CD4-positive, alpha-beta T cell treated with Interleukin-6 for 4 hours (primary cell): ENCODE results near the gene NELFCD.
"Not testable (repeated sequence)": the region's sequence is repeated elsewhere in the genome, so short reads cannot be mapped to it uniquely, and the experiment has no call there.

ENCODE experiments used
- DNase-seq: peaks from one replicate; pipeline ENCODE4 v3.0.0-alpha.2; 2020; ENCODE audit warnings: mixed read lengths

The NELFCD gene

DNA sequence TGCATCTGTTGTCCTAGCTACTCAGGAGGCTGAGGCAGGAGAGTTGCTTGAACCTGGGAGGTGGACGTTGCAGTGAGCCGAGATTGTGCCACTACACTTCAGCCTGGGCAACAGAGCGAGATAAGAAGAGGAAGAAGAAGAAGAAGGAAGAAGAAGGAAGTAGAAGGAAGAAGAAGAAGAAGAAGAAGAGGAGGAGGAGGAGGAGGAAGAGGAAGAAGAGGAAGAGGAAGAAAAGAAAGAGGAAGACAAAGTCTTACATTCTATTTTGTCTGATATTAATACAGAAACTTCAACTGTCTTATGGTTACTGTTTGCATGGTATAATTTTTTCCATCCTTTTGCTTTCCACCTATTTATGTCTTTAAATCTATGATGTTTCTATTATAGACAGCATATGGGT is 7.2 kb upstream of the NELFCD start:
- no peak for DNase-seq

DNA sequence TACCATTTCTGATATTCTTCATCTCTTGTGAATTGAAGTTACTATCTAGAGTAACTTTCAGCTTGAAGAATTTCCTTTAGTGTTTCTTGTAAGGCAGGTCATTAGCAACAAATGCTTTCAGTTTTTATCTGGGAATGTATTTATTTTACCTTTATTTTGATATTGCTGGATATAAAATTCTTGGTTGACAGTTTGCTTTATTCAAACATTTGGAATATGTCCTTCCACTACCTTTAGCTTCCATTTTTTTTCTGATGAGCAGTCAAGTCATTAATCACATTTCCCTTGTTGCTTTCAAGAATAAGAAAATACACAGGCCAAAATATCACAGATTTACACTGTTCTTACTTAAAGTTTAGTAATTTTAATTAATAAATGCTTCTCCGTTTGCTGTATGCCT is 5.7 kb upstream of the NELFCD start:
- no peak for DNase-seq

DNA sequence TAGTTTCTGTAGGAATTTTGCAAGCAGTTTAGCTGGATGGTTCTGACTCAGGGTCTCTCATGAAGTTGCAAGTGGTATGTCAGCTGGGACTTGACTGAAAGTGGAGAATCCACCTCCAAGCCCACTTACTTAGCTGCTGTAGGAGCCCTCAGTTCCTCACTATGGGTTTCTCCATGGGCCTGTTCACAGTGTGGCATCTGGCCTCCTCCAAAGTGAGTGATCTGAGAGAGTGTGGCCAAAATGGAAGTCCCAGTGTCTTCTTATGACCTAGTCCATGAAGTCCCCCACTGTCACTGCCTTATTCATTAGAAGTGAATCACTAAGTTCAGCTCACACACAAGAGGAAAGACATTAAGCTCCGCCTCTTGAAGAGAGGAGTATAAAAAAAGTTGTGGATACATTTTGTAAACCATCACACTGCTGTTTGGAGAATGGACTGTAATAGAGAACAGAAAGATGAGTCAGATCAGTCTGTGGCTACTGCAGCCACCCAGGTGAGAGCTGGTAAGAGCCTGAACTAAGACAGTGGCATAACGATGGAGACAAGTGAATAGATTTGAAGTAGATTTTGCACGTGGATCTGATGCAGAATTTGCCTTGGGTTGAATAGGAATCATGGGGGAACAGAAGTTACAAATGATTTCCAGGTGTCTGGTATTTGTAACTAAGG is 4.9 kb upstream of the NELFCD start:
- DNase-seq, result no peak

- DNase-seq, result no peak
Observed at GRCh38 chr20:58978351-58979190, 2.5 kb upstream of the NELFCD start.

DNA sequence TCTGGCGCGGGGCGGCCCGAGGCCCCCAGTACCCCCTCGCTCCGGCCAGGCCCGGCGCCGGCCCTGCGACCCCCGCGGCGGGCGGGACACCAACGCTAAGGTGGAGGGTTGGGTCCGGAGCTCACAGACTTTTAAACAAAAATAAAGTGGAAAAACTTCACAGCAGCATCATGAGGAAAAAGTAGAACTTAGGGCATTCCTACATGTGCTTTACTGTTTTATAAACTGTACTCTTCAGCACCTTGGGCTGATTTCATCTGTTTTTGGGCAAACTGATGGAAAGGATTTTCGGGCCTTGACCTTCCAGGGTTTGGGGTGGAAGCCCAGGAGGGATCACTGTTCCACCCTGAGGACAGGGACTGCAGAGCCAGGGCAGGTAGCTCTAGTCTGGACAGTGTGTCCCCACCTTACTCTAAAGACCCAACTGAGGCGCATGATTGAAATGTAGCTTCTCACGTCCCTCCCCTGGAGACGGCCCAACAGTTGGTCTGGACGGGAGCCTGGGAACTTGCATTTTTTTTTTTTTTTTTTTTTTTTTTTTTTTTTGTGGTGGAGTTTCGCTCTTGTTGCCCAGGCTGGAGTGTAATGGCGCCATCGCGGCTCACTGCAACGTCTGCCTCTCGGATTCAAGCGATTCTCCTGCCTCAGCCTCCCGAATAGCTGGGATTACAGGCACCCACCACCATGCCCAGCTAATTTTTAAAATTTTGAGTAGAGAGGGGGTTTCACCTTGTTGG is 740 bp downstream of the NELFCD start:
- DNase-seq, result no peak

DNA sequence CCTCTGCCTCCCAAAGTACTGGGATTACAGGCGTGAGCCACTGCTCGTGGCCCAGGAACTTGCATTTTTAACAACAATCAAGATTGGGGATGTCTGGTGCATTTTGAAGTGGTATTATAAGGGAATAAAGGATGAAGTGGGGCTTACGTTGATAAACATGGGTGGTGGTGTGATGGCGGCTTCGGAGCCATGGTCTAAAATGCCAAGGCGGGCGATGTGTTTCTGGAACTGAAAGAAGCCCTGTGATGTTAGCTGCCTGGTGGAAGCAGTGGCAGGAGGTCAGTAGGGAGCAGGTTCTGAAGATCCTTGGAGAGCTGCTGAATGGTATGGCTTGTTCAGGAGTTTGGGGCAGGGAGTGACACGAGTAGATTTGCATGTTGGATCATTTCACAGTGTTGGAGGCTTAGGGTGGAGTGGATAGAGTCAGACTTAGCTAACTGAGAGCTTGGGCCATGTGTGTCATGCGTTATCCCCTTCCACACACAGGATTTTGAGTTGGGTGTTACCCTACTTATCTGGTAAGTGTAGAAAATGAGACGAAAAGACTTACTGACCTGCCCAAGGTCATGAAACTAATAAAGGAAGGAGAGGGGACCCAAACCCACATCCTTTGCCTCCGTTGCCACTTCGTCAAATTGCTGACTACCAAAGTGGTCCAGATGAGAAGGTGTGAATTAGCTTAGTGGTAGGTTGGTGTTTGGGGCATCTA is 1.5 kb downstream of the NELFCD start:
- DNase-seq, result no peak

GRCh38 chr20:58983115-58983468 is 2.0 kb downstream of the NELFCD start:
- not testable (repeated sequence) for DNase-seq

DNA sequence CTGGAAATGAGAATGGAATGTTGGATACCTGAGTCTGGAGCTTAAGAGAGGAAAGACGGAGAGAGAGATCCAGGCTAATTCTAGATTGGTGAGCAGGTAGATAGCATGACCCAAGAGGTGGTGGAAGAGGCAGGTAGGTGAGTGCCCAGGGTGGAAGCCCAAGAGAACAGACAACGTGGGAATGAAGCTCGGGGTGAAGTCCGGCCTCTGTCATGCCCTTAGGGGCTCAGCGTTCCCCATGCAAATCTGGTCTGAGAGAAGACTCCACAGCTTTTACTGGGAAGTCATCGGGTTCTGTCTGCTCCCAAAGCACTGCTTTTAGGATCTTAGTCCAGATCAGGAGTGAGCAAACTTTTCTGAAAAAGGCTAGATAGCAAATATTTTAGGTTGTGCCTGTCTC is 3.6 kb downstream of the NELFCD start:
- DNase-seq, result no peak

GRCh38 chr20:58985656-58986055 is 4.6 kb downstream of the NELFCD start:
- no peak for DNase-seq

DNA sequence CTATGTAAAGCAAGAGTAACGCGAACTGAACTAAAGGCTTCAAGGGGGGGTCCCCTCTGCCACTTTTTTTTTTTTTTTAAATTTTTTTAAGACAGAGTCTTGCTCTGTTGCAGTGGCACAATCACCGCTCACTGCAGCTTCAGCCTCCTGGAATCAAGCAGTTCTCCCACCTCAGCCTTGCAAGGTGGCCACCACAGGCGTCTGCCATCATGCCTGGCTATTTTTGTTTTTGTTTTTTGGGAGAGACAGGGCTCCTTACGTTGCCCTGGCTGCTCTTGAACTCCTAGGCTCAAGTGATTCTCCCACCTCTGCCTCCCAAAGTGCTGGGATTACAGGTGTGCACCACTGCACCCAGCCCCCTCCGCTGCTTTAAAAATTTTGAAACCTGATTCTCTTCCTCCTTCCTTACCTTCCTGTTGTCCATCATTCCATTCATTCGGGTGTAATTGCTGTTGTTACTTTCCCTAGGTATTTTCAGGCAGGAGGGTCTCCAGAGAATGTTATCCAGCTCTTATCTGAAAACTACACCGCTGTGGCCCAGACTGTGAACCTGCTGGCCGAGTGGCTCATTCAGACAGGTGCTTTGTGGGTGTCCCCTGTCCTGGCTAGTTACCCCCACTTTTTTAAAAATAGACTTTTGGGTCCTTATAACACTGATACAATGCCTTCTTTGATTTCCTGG is 5.4 kb downstream of the NELFCD start:
- DNase-seq, result no peak

DNA sequence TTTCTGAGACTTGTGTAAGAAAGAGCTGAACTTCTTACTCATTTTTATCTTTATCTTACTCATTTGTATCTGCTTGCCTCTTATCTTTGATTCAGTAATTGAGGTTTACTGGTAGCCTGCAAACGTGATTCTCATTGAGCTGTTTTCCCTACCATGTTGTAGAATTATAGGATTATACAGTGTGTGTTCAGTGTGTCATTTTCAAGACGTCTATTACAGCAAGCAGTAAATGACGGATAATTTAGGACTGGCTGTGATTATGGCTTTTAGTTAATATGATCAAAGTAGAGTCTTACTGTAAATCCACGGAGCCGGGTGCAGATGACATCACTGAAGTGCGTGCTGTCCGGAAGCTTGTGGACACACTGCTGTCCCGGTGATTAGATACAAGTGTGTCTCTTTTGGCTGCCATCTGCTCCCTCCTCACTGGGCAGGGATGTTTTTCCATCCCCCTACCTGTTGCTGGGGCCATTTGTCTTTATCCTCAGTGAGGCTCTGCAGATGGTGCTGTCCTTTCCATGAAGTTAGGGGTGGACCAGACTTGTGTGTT is 6.0 kb downstream of the NELFCD start:
- DNase-seq, result no peak

- no peak for DNase-seq
Observed at GRCh38 chr20:58987790-58988564, 6.9 kb downstream of the NELFCD start.

GRCh38 chr20:58988565-58988882 is 7.5 kb downstream of the NELFCD start:
- no peak for DNase-seq

DNA sequence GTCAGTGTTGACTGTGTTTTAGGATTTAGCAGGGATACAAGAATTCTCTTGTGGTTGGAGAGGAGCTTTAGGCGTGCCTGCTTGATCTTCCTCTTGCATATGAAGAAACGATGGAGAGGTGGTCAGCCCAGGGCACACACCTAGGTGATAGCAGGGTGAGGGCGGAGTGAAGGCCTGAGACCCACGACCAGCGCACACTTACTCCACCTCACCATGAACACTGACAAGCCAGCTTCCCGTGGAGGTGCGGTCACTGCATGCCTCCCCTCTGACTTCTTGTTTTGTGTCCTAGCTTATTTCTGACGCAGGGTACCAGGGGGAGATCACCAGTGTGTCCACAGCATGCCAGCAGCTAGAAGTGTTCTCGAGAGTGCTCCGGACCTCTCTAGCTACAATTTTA is 8.1 kb downstream of the NELFCD start:
- no peak for DNase-seq

DNA sequence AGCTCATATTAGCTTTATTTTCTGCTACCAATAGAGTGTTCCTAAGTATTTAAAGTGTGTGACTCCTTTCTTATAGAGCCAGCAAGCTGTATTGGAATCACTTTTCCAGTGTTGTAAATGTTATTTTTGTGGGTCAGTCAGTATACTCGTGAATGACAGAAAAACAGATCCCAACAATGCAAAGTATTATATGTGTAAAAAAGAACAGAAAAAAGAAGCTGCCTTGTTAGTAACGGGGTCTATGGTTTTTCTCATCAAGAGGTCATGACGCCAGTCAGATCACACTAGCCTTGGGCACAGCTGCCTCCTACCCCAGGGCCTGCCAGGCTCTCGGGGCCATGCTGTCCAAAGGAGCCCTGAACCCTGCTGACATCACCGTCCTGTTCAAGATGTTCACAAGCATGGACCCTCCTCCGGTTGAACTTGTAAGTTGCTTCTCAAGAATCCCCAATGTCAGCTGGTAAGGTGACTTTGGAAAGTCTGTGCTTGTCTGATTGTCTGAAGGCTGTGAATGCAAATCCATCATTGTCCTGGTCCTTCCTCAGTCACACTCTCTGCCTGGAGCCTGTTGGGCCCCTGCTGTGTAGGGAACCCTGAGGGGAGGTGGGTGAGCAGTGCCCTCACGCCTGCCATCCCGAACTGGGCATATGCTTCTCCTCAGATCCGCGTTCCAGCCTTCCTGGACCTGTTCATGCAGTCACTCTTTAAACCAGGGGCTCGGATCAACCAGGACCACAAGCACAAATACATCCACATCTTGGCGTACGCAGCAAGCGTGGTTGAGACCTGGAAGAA is 9.8 kb downstream of the NELFCD start:
- DNase-seq, result no peak

- no peak for DNase-seq
Observed at GRCh38 chr20:58991715-58992114, 10.7 kb downstream of the NELFCD start.

DNA sequence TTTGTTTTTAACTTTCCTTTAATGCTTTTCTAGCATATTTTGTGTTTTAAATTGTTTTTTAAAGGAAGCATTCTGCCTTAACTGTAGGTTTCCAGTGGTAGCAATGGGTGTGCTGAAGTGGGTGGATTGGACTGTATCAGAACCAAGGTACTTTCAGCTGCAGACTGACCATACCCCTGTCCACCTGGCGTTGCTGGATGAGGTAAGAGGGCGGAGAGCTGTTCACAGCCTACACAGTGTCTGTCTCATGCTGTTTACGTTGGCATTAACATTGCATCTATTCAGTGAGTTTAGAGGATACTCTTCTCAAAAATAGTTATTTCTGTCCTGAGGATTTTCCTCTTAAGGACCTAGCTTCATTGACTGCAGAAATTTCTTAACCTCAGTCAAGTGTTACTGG is 11.9 kb downstream of the NELFCD start:
- DNase-seq, result no peak

- no peak for DNase-seq
Observed at GRCh38 chr20:58993332-58994248, 12.5 kb downstream of the NELFCD start.

DNA sequence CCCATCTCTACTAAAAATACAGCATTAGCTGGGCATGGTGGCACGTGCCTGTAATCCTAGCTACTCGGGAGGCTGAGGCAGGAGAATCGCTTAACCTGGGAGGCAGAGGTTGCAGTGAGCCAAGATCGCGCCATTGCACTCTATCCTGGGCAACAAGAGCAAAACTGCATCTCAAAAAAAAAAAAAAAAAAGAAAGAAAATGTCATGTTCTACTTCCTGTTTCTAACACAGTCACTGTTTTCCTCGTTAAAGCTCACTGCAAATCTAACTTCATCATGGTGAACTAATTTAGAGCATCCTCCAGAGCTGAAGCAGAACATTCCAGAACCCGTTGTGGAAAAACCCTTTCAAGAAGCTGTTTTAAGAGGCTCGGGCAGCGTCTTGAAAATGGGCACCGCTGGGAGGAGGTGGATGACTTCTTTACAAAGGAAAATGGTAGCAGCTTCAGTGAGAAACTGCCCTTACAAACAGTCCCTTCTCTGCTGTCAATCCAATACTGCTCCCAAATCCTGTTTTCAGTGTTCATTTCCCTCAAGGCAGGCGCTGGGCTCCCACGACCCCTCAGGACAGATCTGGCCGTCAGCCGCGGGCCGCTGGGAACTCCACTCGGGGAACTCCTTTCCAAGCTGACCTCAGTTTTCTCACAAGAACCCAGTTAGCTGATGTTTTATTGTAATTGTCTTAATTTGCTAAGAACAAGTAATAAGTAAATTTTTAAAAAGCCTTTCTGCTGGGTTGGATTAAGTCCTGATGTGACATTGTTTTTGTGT is 13.5 kb downstream of the NELFCD start:
- DNase-seq, result no peak
